AG04450 (cell line): ENCODE measurements around the gene FGF14. TPM values are rescaled to one million over a fixed set of nuclear protein-coding genes. Genes with fewer than 3 reads are reported as not detected.

Experiments used
- CTCF ChIA-PET: fragments of 300-600, 350-600 bp; formaldehyde crosslinking; extraction: SDS; loops from one replicate; lab custom pipeline; 2022; ENCODE audit warnings: antibody characterized with exemption, inconsistent platforms; lab: Charles Lee
- POLR2A ChIA-PET: fragments of 350-600 bp; formaldehyde crosslinking; extraction: SDS; loops from one replicate; lab custom pipeline; 2021; ENCODE audit warnings: antibody characterized with exemption, inconsistent platforms; lab: Yijun Ruan, JAX
- DNase-seq: peaks from one replicate; pipeline ENCODE4 v3.0.0-alpha.2; 2011; ENCODE audit warnings: low read depth, low spot score
- H3K27ac ChIP-seq: one replicate; pipeline ENCODE4 v1.5.1; 2012; ENCODE audit warnings: low read depth, low read length, control low read depth
- H3K27me3 ChIP-seq: one replicate; pipeline ENCODE4 v1.6.0; 2012; ENCODE audit warnings: low read length; ENCODE audit not compliant: control insufficient read depth, insufficient read depth
- H3K4me3 ChIP-seq: 2 replicates; pipeline ENCODE4 v1.5.1; 2011; ENCODE audit warnings: mild to moderate bottlenecking, low read depth, low read length, control low read depth
- H3K9me3 ChIP-seq: 2 replicates; pipeline ENCODE4 v1.5.1; 2012; ENCODE audit warnings: low read length; ENCODE audit not compliant: control insufficient read depth, insufficient read depth
- CTCF ChIP-seq: IDR thresholded peaks from 2 replicates; pipeline ENCODE4 v1.5.1; 2011; ENCODE audit warnings: low read depth, low read length, control low read depth, inconsistent platforms
- polyA plus RNA-seq: library from polyadenylated mRNA; depleted of rRNA; stranded (reverse); fragments of >200 nt; gene quantifications from 2 replicates; pipeline ENCODE4 v1.2.3, GENCODE V29; 2011

Gene FGF14
- polyA plus RNA-seq, 1 experiment, result 0.01 TPM

DNA sequence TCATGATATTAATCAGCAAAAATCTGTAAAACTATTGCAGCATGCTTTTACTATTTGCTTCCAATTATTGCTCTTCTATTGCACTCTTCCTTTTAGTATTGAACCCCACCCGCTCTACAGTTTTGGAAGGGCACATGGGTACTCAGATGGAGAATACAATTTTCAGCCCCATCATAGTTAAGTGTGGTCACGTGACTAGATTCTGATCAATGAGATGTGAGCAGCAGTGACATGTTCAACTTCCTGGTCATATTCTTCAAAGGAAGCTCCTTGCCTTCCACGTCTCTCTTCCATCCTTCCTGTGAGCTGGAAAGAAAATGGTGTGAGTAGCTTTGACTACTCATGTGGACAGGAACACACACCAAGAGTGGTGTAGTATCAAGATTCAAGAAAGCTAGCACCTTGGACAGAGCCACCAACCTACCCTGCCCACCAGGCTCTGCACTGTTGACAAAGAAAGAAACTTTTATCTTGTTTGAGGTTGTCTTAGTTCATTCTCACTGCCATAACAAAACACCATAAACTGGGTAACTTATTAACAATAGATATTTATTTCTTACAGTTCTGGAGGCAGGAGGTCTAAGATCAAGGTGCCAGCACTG, 3.8 kb upstream of the FGF14 start:
- Histone ChIP-seq H3K27me3 (peaks cover 14% of the 10 kb centered on the region), H3K27ac (no peak overlapping the region), H3K9me3 (no peaks in the 10 kb centered on the region), H3K4me3 (no peak overlapping the region)
- CTCF ChIA-PET, result no interaction called here
- no peak for TF ChIP-seq CTCF
- DNase-seq, result no peak
- POLR2A ChIA-PET, result no interaction called here

GRCh38 chr13:102402290-102402689, 442 bp upstream of the FGF14 start:
- TF ChIP-seq CTCF, result no peak
- no peak for DNase-seq
- peaks cover 27% of the 10 kb centered on the region for H3K27me3 ChIP-seq
- no peak overlapping the region for H3K27ac ChIP-seq
- ChIA-PET CTCF (no interaction called here), POLR2A (no interaction called here)
- H3K9me3 ChIP-seq, result no peaks in the 10 kb centered on the region; the same call in 1 of the 2 replicates
- H3K4me3 ChIP-seq, result peak overlapping the region; percentile 40

DNA sequence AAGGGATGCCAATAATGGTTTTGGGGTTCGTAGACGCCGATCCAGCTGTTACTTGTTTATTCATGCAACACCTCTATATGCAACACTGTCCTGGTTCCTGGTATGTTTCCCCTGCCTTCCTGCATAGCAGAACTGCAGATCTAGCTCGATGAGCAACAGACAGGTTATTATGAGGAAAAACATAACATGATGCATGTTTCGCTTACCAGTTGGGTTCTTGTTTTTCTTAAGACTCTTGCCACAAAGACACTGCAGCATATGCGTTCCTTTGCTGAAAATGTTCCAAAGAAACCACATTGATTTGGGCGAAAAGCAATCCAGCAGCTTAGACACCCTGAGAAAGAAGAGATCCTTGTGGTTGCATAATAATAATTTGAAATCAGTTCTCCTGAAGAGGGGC, 583 bp downstream of the FGF14 start:
- ChIA-PET POLR2A (no interaction called here), CTCF (interaction anchor here (1.3 kb wide), 1 partner anchor 155 kb away, joined by 3 read pairs; no protein-coding TSS in a partner anchor)
- DNase-seq, result no peak
- H3K4me3 ChIP-seq, result peak overlapping the region; percentile 5; the same call in 1 of the 2 replicates
- peaks cover 27% of the 10 kb centered on the region for H3K27me3 ChIP-seq
- H3K27ac ChIP-seq, result no peak overlapping the region
- H3K9me3 ChIP-seq, result no peaks in the 10 kb centered on the region; the same call in 1 of the 2 replicates
- TF ChIP-seq CTCF, result no peak

- H3K27me3 ChIP-seq, result peaks cover 27% of the 10 kb centered on the region
- no peaks in the 10 kb centered on the region; the same call in 1 of the 2 replicates for H3K9me3 ChIP-seq
- POLR2A ChIA-PET, result no interaction called here
- H3K27ac ChIP-seq, result no peak overlapping the region
- CTCF ChIA-PET, result interaction anchor here (1.3 kb wide), 1 partner anchor 155 kb away, joined by 3 read pairs; no protein-coding TSS in a partner anchor
- no peak for DNase-seq
- TF ChIP-seq CTCF, result no peak
- peak overlapping the region; percentile 51 for H3K4me3 ChIP-seq
Observed at GRCh38 chr13:102400675-102401145, 1.1 kb downstream of the FGF14 start.
